GF-D8 (cell line): Measurements from ENCODE around the gene SCFD2.
A peak's percentile ranks its signal among the peaks of the same experiment; 100 is the strongest.
"Not testable (repeated sequence)": the region's sequence is repeated elsewhere in the genome, so short reads cannot be mapped to it uniquely, and the experiment has no call there.

Source experiments
- DNase-seq: peaks from one replicate; lab custom pipeline; 2025; lab: John Stamatoyannopoulos, UW

Gene SCFD2

DNA sequence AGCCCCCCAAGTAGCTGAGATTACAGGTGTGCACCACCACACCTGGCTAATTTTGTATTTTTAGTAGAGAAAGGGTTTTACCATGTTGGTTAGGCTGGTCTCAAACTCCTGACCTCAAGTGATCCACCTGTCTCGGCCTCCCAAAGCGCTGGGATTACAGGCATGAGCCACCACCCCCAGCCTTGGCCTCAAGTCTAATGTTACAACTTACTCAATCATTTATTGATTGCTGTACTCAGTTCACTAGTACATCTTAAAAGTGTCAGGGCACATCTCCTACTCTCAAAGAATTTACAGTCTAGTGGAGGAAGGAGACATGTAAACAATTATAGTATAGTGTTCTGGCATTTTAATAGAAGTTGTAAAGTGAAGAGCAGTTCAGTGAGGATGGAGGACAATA lies 19.5 kb downstream of the SCFD2 start:
- DNase-seq: not testable (repeated sequence)

DNA sequence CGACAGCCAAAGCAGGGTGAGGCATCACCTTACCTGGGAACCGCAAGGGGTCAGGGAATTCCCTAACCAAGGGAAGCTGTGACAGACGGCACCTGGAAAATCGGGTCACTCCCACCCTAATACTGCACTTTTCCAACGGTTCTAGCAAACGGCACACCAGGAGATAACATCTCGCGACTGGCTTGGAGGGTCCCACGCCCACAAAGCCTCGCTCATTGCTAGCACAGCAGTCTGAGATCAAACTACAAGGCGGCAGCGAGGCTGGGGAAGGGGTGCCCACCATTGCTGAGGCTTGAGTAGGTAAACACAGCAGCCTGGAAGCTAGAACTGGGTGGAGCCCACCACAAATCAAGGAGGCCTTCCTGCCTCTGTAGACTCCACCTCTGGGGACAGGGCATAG lies 25.7 kb downstream of the SCFD2 start:
- not testable (repeated sequence) for DNase-seq

DNA sequence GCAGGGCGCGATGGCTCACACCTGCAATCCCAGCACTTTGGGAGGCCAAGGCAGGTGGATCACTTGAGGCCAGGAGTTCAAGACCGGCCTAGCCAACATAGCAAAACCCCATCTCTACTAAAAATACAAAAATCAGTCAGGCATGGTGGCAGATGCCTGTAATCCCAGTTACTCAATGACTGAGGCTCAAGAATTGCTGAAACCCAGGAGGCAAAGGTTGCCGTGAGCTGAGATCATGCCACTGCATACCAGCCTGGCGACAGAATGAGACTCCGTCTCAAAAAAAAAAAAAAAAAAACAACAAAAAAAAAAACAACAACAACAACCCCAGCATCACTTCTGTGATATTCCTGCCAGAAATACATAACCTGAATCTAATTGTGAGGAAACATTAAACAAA lies 30.9 kb downstream of the SCFD2 start:
- DNase-seq: not testable (repeated sequence)

DNA sequence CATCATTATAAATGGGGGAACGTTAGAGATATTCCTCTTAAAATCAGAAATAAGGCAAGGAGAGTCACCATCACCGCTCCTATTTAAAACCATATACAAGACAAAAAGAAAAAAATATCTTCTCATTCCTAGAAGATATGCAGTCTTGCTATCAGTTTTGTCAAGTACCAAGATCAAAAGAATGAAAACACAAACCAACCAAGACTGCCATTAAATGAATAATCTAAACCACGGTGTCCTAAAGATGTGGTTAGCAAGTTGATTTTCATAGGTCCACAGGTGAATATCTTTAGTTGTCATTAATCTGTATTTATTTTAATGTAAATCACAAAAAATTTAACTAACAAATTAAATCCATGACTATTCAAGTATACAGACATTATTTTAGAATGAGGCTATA lies 39.3 kb downstream of the SCFD2 start:
- DNase-seq: no peak

DNA sequence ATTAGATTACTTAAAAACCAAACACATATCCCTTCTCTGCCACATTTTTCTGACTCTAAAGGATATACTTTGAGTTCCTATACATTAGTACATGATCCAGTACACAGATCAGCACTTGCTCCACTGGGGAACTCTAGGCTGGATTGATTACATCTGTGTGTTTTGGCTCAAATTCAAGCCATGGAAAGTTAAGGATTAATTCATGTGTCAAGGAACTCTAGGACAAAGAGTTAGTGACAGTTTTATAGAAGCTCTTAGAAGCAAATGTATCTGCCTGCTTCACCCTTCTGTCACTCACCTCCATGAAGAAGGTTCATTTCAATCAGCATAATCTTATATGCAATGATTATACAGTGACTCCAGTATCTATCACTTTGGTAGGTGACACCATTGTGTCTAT lies 43.2 kb downstream of the SCFD2 start:
- no peak for DNase-seq

DNA sequence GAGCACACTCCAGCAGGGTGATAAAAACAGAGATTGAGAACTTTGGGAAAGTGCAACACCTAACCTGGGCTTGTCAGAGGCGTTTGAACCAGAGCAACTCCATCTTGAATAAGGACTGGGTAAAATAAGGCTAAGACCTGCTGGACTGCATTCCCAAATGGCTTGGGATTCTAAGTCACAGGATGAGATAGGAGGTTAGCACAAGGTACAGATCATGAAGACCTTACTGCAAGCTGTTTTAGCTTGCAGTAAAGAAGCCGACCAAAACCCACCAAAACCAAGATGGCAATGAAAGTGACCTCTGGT lies 43.9 kb downstream of the SCFD2 start:
- no peak for DNase-seq

DNA sequence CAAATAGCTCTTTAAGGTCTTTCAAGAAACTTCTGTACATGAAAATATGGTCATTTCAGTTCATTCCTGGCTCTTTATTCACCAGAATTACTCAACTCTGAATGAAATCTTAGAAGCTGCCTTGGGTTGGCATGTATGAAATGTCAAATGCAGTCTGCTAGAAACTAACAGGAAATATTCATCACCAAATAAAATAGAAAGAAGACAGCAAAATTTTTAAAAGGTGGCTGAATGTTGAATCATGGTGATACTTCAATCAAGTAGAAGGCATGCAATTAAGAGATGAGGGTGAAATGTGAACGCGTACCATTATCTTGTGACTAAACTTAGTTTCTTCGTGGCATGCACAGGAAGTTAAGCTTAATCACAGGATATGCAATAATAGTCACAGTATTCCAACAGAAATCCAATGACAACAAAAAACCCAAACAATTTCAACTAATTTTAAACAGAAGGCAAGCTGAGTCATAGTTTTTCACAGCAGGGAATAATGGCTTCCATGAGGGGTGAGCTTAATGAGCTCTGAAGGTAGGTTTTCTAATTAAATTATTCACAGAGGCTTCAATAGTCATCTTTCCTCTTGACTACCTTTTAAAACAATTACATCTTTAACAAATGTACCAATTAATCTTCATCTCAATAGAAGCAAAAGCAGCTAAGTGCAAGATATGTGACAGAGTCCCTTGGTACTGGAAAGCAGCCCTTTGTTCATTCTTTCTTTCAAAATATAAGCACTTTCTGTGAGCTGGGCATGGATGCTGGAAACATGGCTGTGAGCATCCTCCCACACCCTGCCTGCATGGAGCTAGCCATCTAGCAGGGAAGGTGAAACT lies 44.5 kb downstream of the SCFD2 start:
- DNase-seq: no peak

DNA sequence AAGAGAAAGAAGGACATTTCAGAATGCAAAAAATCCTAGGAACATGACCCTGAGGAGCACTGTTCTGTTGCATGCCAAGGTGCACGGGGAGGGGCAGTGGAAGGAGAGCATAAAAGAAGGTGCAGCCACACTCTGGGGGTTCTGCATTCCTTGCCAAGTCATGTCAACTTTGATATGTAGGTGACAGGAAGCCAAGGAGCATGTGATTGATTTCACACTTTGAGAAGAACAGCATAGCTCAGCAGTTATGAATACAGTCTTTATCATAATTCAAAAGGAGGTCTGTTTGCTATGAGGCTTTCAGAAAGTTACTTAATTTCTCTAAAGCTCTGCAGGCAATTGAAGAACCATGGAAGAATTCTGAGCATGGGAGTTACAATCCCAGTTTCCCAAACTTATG lies 50.6 kb downstream of the SCFD2 start:
- DNase-seq: no peak

DNA sequence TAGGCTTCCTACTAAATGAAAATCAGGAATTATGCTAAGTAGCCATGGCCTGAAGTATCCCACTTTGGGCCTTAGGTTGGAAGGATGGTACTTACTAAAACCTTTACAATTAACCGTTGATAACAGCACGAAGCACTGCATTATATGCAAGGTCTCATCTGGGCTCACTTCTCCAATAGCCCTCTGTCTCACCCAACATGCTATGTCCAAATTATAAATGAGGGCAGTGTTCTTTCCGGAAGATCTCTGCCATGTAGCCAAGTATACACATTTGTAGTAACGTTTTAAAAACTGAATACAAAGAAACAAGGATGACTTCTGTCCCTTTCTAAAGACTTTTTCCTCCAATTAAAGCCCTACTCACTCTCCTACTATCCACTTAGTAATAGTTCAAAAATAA lies 51.6 kb downstream of the SCFD2 start:
- DNase-seq: no peak

DNA sequence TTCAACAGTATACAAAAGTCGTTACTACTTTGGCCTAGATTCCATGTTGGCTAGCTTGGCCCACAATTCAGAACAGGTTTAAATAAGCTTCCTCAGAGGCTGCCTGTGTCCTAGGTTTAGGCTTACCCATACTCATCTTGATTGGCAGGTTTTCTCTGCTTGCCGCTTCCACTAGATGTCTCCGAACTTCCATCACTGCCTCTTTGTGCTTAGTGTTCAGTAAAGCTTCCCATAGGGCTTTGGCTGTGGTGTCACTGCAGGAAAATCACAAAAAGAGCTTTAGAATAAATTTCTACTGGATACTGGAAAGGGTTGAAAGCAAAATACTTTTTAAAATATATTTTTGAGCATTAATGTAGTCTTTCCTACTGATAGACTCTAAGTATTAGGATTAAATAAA lies 52.4 kb downstream of the SCFD2 start:
- no peak for DNase-seq

DNA sequence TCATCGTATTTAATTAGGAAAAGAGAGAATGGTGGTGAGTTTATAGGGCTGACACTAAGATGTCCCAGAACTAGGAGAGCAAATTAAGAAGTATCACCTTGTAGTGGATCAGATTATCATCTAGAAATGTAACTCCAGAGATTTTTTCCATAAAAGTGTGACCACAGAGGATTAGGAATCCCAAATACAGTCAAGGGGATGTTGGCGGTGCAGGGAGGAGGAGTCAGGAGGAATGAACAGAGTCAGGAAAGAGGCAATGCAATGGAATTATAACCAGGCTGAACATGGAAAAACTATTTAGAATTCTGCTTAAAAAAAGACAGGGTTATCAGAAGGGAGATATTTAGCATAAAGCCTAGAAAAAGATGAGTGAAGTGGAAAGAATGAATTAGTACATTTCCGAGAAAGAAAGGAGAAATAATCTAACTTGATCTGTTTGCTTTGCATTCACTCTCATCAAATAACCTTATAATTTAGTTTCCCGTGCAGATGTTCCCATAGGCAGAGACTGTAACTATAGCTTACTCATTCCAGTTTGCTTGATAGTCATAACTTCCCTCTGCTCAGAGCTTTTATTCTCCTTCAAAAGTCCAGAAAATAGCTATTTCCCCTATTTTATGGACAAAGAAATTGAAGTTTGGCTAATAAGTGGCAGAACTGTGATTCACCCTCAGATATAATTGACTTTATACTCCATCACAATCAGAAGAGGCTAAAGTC lies 56.4 kb downstream of the SCFD2 start:
- no peak for DNase-seq

DNA sequence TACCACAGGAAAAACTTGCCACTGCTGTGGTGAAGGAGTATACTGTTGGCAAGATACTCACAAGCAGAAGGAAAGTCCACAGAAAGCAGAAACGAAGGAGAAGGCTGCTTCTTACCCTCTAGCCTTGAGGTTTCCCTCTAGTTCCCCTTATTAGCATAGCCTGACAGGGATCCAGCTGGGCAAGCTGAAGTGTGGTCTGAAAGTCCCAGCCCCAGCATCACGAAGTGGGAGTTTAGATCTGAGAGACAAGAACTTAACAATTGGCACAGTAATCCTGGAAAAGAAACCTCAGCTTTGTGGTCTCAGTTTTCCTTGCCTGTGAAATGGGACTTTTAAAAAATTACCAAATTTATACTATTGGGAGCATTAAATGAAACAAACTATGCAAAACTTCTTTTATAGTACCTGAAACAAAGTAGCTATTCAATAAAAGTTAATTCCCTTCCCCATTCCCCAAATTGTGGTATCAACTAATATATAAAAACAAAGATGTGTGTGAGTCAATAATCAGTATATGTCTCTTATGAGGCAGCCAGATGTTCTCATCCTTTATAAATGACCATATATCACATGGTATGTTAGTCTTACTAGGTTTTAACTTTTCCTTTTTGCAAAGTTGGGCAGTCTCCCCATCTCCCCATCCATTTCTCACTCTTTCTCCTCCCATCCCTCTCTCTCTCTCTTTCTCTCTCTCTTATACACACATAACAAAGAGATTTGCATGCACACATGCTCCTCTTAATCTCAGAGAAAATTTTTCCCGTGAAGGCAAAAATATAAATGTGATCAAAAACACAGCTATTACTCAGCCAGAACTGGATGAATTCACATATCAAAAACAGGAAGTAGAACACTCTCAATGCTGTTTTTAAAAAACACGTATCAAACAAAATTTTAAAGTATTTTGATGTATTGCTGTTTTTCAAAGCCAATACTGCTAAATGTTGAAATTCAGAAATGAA lies 57.8 kb downstream of the SCFD2 start:
- DNase-seq: peak; percentile 7

DNA sequence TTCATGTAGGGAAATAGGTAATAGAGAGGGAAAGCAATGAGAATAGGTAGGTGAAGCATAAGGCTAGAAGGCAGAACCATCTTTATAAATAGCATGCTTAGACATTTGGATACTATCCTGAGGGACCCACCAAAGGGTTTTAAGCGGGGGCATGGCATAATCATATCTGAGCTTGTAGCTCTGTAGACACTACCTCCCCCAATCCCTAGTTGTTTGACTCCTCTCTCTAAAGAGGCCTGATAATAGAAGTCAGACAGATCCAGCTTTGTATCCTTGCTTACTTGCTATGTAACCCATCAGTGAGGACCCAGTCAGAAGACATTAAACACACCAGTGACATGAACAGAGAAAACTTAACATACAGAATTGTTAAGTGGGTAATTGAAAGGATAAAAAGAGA lies 58.7 kb downstream of the SCFD2 start:
- no peak for DNase-seq

DNA sequence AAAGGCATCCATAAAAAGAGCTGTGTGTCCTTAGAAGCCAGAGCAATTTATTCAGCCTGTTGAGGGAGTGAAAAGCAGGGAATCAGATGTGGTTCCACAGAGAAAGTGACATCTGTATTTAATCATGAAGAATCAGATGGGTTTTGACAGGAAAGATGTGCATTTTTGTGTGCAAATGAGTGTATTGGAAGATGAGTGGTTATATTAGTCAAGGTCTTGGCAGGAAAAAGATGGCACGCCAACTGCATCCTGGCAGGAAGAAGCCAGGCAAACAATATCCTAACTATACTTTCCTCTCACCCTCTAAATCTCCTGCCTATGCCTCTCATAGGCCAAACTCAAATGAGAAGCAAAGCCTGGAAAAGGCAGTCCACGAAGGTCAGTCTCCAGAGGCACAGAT lies 59.1 kb downstream of the SCFD2 start:
- DNase-seq: no peak

DNA sequence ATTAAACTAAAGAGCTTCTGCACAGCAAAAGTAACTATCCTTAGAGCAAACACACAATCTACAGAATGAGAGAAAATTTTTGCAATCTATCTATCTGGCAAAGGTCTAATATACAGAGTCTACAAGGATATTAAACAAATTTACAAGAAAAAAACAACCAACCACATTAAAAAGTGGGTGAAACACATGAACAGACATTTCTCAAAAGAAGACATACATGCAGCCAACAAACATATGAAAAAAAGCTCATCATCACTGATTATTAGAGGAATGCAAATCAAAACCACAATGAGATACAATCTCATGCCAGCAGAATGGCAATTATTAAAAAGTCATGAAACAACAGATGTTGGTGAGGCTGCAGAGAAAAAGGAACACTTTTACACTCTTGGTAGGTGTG lies 73.7 kb downstream of the SCFD2 start:
- not testable (repeated sequence) for DNase-seq

DNA sequence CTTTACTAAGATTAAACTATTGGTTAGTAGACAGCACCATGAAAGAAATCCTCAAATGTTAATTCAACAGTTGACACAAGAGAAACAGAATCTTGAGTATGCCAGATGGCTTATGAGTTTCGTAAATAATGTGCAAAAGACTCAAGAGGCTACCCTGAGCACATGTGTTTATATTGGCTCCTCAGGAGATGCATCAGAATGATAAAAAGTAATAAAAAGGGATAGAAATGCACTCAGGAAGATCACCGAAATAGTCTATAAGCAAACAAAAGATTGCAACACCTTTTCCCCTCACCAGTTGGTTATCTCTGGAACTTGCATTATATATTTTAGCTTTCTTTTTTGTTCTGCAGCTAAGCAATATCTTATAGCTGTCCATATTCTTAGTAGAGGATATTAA lies 84.4 kb downstream of the SCFD2 start:
- no peak for DNase-seq

DNA sequence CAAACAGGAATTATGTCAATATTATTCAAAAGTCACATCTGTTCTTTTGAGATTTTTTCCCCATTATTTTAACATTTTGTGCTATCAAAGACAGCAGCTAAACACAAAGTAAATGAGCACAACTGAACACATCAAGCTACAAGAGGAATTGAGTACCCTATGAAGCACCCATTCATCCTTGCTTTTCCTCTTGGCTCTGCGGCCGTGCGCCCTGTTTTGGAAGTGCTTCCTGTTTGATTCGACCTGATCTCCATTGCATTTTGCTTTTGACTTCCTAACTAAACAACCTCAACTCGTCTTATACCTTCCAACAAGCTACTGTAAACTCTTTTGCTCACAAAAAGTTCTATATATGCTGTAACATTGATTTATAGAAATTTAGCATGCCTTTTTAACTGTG lies 85.0 kb downstream of the SCFD2 start:
- no peak for DNase-seq

DNA sequence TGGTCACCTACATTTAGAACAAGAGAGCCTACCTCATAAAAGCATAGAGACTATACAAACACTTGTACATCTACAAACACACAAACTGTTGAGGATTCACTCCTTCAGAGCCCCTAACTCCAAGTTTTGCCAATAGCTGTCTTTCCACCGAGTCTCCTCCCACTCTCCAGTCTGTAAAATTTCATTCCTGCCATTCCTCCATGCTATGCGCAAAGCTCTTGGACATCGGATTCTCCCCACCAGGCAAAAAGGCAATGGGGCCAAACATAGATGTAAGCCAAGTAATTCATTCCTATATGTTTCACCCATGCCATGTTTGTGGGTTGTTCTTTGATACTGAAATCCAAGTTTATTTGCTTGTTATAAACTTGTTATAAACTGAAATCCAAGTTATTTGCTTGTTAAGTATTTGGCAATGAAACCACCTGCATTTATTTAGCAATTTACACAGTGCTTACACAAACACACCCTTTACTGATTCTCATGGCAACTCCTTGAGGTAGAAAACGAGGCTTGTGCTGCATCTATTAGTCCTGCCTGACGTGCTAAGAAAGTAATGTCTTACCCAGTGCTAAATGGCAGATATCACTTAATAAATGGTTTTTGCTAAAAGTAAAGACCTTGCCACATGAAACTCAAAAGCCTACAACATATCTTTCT lies 91.1 kb downstream of the SCFD2 start:
- DNase-seq: no peak

DNA sequence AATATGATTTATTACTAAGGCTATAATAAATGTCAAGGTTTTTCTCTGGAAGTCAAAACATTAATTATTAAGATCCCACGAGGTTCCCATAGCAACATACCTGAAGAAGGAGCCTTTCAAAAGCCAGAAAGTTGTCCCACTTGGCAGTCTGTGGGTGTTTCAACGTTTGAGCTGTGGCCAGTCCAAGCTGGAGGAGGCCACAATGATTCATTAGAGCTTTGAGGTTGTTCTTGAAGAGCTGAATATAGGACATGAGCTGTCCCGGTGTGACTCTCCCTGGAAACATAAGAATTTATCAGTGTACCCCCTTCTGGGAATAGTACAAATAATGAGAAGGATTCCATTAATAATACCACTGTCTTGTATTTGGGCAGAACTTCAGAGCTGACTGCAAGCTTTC lies 92.1 kb downstream of the SCFD2 start:
- DNase-seq: no peak

DNA sequence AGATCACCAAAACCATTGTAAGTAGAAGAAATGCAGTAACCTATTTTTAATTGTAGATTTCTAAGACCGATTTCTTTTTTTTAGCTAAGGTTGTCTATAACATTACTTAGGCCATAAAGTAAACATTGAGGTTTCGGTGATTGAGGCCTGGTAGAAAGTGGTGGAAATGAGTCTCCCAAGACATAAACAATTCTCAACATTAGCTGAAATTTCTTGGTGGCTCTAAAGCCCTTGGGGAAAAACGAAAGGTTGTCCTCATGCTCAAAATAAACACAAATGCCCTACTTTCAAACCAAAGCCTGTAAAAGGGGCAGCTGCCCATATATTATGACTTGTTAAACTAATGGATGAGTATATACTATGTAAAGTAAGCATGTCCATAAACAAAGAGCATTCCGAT lies 98.8 kb downstream of the SCFD2 start:
- DNase-seq: no peak

DNA sequence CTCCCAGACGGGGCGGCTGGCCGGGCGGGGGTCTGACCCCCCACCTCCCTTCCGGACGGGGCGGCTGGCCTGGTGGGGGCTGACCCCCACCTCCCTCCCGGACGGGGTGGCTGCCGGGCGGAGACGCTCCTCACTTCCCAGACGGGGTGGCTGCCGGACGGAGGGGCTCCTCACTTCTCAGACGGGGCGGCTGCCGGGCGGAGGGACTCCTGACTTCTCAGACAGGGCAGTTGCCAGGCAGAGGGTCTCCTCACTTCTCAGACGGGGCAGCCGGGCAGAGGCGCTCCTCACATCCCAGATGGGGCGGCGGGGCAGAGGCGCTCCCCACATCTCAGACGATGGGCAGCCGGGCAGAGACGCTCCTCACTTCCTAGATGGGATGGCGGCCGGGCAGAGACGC lies 109.9 kb downstream of the SCFD2 start:
- DNase-seq: not testable (repeated sequence)

DNA sequence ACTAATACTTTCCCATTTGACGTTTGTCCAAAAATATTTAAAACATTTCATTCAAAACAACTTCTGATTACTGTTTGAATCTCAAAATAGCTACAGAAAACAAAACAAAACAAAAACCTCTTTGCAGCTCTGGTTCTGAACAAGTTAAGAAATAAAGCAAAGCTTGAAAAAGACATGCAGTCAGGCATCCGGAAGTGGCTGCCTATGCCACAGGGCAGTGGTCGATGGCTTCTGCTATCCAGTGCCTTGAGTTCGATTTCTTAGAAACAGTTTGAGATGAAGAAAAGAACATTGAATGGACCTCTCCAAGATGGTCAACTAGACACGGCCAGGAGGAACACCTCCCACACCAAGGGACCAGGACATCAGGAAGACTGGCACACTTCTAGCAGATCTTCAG lies 125.3 kb downstream of the SCFD2 start:
- DNase-seq: no peak
